Activated B cell treated with CpG ODN at 0.5 μM for 24 hours (primary cell): ENCODE data around the gene DNAH8. TPM values are rescaled to one million over a fixed set of nuclear protein-coding genes. Genes with fewer than 3 reads are reported as not detected.

Source experiments
- ATAC-seq: fragments of 200-7000 bp; cut with Tn5 transposase; one replicate; pipeline ENCODE4 v1.10.0; 2021; ENCODE audit warnings: low read depth, mild to moderate bottlenecking, moderate library complexity
- CTCF ChIA-PET: fragments of 350-600 bp; sonication (Branson Sonifier 250); formaldehyde crosslinking; loops from one replicate; lab custom pipeline; 2021; ENCODE audit warnings: antibody characterized with exemption; lab: Charles Lee
- POLR2A ChIA-PET: fragments of 350-600 bp; sonication (Branson Sonifier 250); formaldehyde crosslinking; loops from one replicate; lab custom pipeline; 2021; ENCODE audit warnings: antibody characterized with exemption; lab: Charles Lee
- DNase-seq: peaks from one replicate; pipeline ENCODE4 v3.0.0; 2022
- H3K27ac Mint-ChIP-seq: one replicate; pipeline ENCODE4 v1.8.0; 2020; ENCODE audit warnings: mixed read lengths
- H3K27me3 Mint-ChIP-seq: one replicate; pipeline ENCODE4 v1.8.0; 2021; ENCODE audit warnings: mixed read lengths
- H3K36me3 Mint-ChIP-seq: one replicate; pipeline ENCODE4 v1.8.0; 2021; ENCODE audit warnings: low read depth, mixed read lengths
- H3K4me1 Mint-ChIP-seq: one replicate; pipeline ENCODE4 v1.8.0; 2021; ENCODE audit warnings: mixed read lengths
- H3K4me3 Mint-ChIP-seq: one replicate; pipeline ENCODE4 v1.8.0; 2020; ENCODE audit warnings: mild to moderate bottlenecking, mixed read lengths
- H3K9me3 Mint-ChIP-seq: one replicate; pipeline ENCODE4 v1.8.0; 2020; ENCODE audit warnings: mixed read lengths
- CTCF ChIP-seq: fragments of 200-600 bp; IDR thresholded peaks from one replicate; pipeline ENCODE4 v1.8.0; 2022; ENCODE audit warnings: antibody characterized with exemption, mild to moderate bottlenecking
- intact Hi-C: fragments of 100-400 bp; cut with micrococcal nuclease; formaldehyde crosslinking; loops from one replicate; pipeline ENCODE4 v1.15.1; 2024
- total RNA-seq: library from RNA; stranded (reverse); gene quantifications from 2 replicates; pipeline ENCODE4 v1.2.3, GENCODE V29; 2022

Gene DNAH8
- total RNA-seq, 1 donor from 2014 or later = 2.0 TPM

DNA sequence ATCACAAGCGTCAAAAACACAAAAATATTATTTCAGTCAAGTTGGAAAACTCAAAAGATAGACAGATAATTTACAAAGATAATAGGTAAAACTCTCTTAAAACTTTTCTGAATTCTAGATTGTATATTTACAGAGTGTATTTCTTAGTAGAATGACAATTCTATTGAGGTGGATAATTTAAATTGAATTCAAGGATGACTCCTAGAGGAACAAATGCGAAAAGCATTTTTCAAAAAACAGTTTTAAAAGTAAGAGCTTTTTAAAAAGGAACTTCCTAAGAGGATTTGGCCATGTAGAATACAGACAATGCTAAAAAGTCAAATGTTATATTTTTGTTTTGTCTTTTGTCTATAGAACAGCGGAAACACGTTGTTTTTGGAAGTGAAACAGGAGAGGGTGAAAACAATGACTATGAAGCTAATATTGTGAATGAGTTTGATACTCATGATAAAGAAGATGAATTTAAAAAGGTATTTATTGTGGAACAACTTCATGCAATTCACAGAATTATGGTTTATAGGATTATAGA is 90.1 kb downstream of the DNAH8 start:
- intact Hi-C loops = no loop called here
- no peak for ATAC-seq
- H3K27me3 Mint-ChIP-seq = peaks cover 5% of the 10 kb centered on the region

DNA sequence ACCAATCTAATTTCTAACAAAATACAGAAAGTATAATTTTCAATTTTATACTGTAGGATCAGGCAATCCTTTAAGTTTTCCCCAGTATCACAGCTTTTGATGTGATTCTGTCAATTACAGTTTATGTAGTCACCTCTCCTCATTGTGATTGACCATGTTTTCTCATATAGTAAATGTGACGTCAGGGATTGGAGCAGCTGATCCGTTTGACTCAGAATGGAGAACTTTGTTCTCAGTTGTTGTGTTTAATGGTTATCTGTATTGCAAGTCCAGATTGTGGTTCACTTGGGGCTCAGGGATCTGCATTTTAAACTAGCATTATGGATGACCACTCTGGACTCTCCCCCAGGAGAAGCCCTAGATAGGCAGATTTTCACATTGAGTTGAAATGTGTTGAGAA is 90.6 kb downstream of the DNAH8 start:
- H3K4me3 Mint-ChIP-seq = no peak overlapping the region
- H3K4me1 Mint-ChIP-seq = peaks cover 2% of the 10 kb centered on the region
- no peak for TF ChIP-seq CTCF
- ATAC-seq = no peak
- H3K27ac Mint-ChIP-seq = no peak overlapping the region
- DNase-seq = no peak
- H3K27me3 Mint-ChIP-seq = peaks cover 2% of the 10 kb centered on the region
- POLR2A ChIA-PET = no interaction called here
- intact Hi-C loops = no loop called here
- CTCF ChIA-PET = no interaction called here
- no peaks in the 10 kb centered on the region for H3K9me3 Mint-ChIP-seq
- H3K36me3 Mint-ChIP-seq = peaks cover 3% of the 10 kb centered on the region

More for the DNA sequence above, 90.1 kb downstream of the DNAH8 start:
- Mint-ChIP-seq H3K36me3 (peaks cover 3% of the 10 kb centered on the region), H3K27ac (no peak overlapping the region), H3K4me3 (no peak overlapping the region), H3K4me1 (peaks cover 2% of the 10 kb centered on the region), H3K9me3 (no peaks in the 10 kb centered on the region)
- TF ChIP-seq CTCF = no peak
- no peak for DNase-seq
- ChIA-PET CTCF (no interaction called here), POLR2A (no interaction called here)

DNA sequence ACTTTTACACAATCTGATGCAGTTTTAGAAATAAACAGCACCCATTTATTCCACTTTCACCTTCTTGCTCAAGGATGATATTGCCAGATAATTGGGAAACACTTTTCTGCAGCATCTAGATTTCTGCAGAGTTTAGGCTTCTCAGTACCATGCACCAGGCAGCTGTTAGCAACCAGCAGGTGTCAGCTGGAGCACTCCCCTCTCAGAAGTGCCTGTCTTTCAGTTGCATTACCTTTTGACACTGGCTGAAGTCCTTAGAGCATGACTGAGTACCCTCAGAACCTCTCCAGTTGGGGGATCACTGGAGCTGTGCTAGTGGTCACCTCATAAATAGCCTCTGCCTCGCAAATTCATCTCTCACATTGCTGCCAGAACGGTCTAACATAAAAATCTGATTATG is 91.2 kb downstream of the DNAH8 start:
- ATAC-seq (no peak), DNase-seq (no peak)
- Mint-ChIP-seq H3K9me3 (no peaks in the 10 kb centered on the region), H3K36me3 (peaks cover 3% of the 10 kb centered on the region), H3K4me1 (peaks cover 2% of the 10 kb centered on the region), H3K27ac (no peak overlapping the region), H3K27me3 (peaks cover 2% of the 10 kb centered on the region), H3K4me3 (no peak overlapping the region)
- POLR2A ChIA-PET = no interaction called here
- intact Hi-C loops = no loop called here
- CTCF ChIA-PET = no interaction called here
- no peak for TF ChIP-seq CTCF

- ATAC-seq (no peak), DNase-seq (no peak)
- intact Hi-C loops = no loop called here
- Mint-ChIP-seq H3K27me3 (peaks cover 2% of the 10 kb centered on the region), H3K4me1 (peaks cover 2% of the 10 kb centered on the region), H3K4me3 (no peak overlapping the region), H3K9me3 (no peaks in the 10 kb centered on the region), H3K36me3 (no peaks in the 10 kb centered on the region), H3K27ac (no peak overlapping the region)
- ChIA-PET POLR2A (no interaction called here), CTCF (no interaction called here)
- no peak for TF ChIP-seq CTCF
Measured at GRCh38 chr6:38806833-38807232, 91.7 kb downstream of the DNAH8 start.

DNA sequence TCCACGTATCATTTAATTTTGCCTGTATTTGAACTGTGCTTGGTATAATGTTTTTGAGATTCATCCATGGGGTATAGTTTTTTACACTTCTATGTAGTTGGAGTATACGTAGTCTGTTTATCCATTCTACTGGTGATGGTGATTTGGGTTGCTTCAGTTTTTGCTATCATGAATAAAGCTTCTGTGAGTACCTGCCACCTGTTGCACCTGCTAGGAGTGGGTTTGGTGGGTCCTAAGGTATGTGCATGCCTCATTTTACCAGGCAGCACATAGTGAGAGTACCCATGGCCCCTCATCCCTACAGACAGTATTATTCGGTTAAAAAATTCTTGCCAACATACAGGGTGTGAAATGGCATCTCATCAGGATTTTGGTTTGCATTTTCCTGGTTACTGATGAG is 92.9 kb downstream of the DNAH8 start:
- H3K9me3 Mint-ChIP-seq = no peaks in the 10 kb centered on the region
- ChIA-PET CTCF (no interaction called here), POLR2A (no interaction called here)
- H3K27me3 Mint-ChIP-seq = peaks cover 3% of the 10 kb centered on the region
- DNase-seq (no peak), ATAC-seq (no peak)
- intact Hi-C loops = no loop called here
- H3K27ac Mint-ChIP-seq = no peak overlapping the region
- no peaks in the 10 kb centered on the region for H3K36me3 Mint-ChIP-seq
- no peak overlapping the region for H3K4me3 Mint-ChIP-seq
- H3K4me1 Mint-ChIP-seq = peaks cover 2% of the 10 kb centered on the region
- no peak for TF ChIP-seq CTCF
